GOT3 (cell line): Measurements from ENCODE around the gene NTM.

Source experiments
- DNase-seq: peaks from one replicate; lab custom pipeline; 2025; ENCODE audit warnings: mixed read lengths; lab: John Stamatoyannopoulos, UW

NTM gene

DNA sequence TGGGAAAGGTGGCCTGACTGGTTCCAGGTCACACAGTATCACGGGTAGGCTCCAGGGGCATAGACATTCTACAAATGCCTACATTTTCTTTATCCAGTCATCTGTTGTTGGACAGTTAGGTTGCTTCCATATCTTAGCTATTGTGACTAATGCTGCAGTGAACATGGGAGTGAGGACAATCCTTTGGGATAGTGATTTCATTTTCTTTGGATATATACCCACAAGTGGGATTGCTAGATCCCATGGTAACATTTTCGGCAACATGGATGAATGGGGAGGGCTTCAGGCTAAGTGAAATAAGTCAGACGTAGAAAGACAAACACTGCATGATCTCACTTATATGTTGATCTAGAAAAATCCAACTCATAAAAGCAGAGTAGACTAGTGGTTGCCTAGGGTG, 744.3 kb downstream of the NTM start:
- no peak for DNase-seq

GRCh38 chr11:132115454-132115853, 745.0 kb downstream of the NTM start:
- no peak for DNase-seq

- no peak for DNase-seq
Measured at GRCh38 chr11:132116516-132116915, 746.1 kb downstream of the NTM start.

DNA sequence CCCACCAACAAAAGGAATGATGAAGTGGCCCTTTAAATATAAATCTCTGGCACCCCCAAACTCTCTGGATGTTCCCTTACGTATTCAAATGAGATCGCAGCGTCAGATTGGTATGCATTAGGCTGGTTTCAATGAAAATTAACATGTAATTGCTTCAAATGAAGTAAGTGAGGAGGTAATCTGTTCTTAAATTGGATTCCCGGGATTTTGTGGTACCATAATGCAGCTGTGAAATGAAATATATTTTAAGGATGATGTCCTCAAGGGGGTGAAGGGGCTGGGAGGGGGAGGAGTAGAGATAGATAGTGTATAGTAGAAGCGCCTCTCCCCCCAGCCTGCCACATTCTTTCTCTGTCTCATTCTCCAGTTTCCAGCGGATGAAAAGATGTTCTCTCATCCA, 748.2 kb downstream of the NTM start:
- no peak for DNase-seq

DNA sequence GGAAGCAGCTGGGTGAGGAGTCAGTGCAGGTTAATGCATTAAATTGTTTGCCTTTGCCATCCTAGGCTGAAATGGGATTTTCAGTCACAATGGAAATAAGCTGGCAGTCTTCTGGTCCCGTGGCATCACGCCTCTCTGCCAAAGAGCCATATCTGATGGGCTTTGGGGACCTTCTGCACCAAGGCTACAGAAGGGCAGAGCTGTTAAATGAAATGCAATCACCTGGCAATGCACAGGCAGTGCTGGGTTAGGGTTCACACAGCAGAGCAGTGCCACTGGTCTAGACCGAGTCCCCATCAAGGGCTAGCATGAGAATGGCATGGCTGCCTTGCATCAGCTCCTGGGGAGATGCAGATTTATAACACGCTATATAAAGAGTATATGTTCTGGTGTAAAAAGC, 749.2 kb downstream of the NTM start:
- DNase-seq = no peak

- DNase-seq = no peak
Measured at GRCh38 chr11:132122735-132123134, 752.3 kb downstream of the NTM start.

DNA sequence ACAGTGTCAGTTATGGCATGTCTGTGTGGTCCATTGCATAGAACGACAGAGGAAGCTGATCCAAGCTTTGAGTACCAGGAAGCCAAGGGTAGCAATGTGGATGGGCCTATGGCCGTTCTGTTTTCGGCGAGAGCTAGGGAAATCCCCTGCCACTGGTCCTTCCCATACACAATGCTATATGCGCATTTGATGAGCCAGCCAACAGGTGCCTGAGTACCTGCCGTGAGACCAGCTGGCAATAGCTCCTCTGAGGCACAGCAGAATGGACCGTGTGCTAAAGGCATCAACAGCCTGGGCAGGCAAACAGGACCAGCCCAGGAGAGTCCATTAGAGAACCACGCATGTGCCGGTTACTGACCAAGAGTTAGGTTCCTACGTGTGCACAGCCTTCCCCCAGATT, 753.0 kb downstream of the NTM start:
- no peak for DNase-seq

DNA sequence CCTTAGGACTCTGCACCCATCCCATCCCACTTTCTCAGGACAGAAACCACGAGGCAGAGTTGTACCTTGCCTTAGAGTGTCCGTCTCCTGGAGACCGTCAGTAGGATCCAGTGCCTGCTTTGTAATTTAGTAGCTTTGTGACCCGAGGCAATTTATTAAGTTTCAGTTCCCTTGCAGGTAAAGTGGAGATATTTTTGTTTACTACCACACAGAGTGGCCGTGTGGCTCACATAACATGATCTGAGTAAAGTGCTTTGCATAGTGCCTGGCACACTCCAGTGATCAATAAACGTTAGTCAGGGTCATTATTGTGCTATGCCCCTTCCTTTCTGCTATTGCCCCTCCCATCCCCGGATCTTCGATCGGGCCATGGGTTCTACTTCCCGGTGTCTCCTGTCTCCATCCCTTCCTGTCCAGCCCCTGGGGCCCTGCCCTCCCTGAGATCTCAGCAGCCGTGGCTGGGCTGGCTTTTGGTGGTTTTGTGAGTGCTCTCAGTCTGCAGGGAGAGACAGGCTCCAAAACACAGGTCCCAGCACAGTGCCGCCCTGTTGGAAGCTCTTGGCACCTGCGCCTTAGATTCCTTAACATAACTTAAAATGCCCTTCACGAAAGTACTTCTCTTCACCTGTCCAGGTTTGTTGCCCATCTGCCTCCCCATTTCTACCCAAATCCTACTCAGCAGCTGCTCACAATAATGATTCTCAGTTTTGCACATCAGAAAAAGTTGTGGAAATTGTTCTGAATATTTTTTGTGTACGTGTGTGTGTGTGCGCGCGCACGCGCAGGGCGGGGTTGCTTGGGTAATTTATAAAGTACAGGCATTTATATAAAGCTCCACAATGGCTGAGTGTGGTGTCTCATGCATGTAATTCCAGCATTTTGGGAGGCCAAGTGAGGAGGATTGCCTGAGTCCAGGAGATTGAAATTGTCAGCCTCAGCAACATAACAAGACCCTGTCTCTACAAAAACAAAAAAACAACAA, 753.7 kb downstream of the NTM start:
- no peak for DNase-seq

- DNase-seq = no peak
Measured at GRCh38 chr11:132125988-132126871, 755.8 kb downstream of the NTM start.

- no peak for DNase-seq
Measured at GRCh38 chr11:132126973-132127899, 756.8 kb downstream of the NTM start.

- DNase-seq = no peak
Measured at GRCh38 chr11:132127900-132128288, 757.5 kb downstream of the NTM start.

DNA sequence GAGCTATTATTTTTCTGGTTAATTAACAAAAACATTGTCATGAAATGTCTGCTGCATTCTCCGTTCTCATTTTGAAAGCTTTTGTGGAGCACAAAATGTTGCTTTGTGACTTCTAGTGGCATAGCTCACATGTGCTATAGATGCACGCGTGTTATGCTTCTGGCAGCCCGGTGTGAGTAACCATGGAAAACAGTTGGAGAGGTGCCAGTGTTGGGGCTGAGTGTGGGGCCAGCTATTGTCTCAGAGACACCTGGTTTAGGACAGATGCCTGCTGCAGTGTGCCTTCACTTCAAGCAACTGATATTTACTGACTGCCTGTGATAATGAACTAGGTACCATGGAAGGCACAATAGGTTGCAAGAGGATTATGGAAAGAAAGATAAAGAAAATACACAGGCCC, 760.6 kb downstream of the NTM start:
- no peak for DNase-seq

DNA sequence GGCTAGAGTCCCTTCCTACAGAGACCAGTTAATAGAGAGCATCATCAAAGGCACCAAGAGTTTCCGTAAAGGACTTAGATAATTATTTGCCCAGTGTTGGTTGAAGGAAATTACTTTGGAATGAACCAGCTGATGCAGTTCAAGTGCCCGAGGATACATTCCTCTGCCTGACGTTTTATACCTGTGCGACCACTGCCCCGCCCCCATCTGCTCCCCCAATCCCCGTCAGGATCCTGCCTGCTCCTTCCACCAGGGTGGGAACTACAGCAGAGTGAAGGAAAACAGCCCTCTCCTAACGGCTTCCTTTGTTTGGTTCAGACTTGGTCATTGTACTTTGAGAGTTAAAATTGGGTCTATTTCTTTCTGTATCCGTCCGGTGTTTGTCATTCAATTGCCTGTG, 761.5 kb downstream of the NTM start:
- DNase-seq = no peak

DNA sequence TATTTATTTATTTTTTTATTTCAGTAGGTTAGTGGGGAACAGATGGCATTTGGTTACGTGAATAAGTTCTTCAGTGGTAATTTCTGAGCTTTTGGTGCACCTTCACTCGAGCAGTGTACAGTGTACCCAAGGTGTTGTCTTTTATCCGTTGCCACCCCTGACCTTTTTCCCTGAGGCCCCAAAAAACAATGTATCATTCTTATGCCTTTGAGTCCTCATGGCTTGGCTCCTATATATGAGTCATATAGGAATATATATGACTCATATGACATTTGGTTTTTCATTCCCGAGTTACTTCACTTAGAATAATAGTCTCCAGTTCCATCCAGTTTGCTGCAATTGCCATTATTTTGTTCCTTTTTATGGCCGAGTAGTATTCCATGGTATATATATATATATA, 763.9 kb downstream of the NTM start:
- DNase-seq = no peak

GRCh38 chr11:132137289-132137980, 767.0 kb downstream of the NTM start:
- DNase-seq = no peak

DNA sequence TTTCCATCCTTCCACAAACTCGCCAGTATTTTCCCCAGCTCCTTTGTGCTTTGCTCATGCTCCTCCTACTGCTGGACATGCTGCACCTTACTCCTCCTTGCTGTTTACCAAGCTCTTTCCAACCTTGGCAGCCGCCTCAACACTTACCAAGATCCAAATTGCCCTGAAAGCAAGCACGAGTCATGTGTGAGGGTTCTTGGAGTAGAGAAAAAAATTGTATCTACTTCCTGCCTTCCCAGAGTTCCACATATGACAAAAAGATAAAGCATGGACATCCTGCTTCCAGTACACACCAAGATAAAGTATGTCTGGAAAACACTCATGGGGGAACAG, 767.5 kb downstream of the NTM start:
- DNase-seq = no peak

GRCh38 chr11:132139181-132139580, 768.8 kb downstream of the NTM start:
- DNase-seq = no peak

GRCh38 chr11:132140056-132140455, 769.6 kb downstream of the NTM start:
- DNase-seq = no peak

DNA sequence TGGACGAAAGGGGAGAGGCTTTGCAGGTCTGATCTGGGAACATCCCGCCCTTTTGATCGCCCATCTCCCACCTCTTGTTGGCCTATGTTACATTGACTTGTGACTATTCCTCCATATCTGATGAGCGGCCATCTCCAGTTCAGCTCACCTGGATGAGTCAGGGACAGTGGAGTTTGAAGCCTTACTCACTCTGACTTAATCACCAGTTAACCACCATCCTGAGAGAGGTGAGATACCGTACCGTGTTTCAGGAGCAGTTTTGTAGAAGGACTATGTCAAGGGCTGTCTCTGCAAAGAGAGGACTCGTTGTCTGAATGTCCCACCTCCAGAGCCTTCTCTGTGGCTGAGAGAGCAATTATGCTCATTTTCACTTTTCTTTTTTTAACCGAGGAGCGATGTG, 771.7 kb downstream of the NTM start:
- no peak for DNase-seq

- DNase-seq = no peak
Measured at GRCh38 chr11:132142554-132142953, 772.1 kb downstream of the NTM start.

GRCh38 chr11:132147464-132147863, 777.0 kb downstream of the NTM start:
- DNase-seq = no peak
